HepG2 (cell line): ENCODE measurements around the gene ATP9A. TPM values are rescaled to one million over a fixed set of nuclear protein-coding genes. Genes with fewer than 3 reads are reported as not detected.

Experiments
- ARID5B ChIP-seq: IDR thresholded peaks from 2 replicates; pipeline ENCODE4 v1.4.0; 2020; ENCODE audit warnings: mild to moderate bottlenecking, missing genetic modification reagents
- ARNT2 ChIP-seq: sonication (generic); formaldehyde crosslinking; IDR thresholded peaks from 2 replicates; pipeline ENCODE4 v1.8.0; 2022; ENCODE audit warnings: mild to moderate bottlenecking, low read depth, missing genetic modification reagents, moderate library complexity
- ATF3 ChIP-seq: sonication (generic); formaldehyde crosslinking; IDR thresholded peaks from 2 replicates; pipeline ENCODE4 v1.4.0; 2020; ENCODE audit warnings: missing genetic modification reagents
- CEBPG ChIP-seq: IDR thresholded peaks from 2 replicates; pipeline ENCODE4 v1.6.1; 2016
- ERF ChIP-seq: IDR thresholded peaks from 2 replicates; pipeline ENCODE4 v1.6.1; 2018; ENCODE audit warnings: missing biosample characterization, missing genetic modification reagents
- ETV6 ChIP-seq: sonication (generic); formaldehyde crosslinking; conservative IDR thresholded peaks from 2 replicates; pipeline ENCODE4 v1.4.0; 2020; ENCODE audit warnings: missing genetic modification reagents
- FOXA1 ChIP-seq, 2 experiments: fragments of 450-650 bp in 1 of 2; sonication (generic) in 1 of 2; formaldehyde crosslinking in 1 of 2; IDR thresholded peaks; 2 replicates each; pipeline versions ENCODE4 v1.4.0 to v1.6.1; 2016 to 2020; ENCODE audit warnings: missing genetic modification reagents in 1 of 2
- PATZ1 ChIP-seq: sonication (generic); formaldehyde crosslinking; IDR thresholded peaks from 2 replicates; pipeline ENCODE4 v1.4.0; 2020; ENCODE audit warnings: missing genetic modification reagents
- POGZ ChIP-seq: sonication (generic); formaldehyde crosslinking; IDR thresholded peaks from 2 replicates; pipeline ENCODE4 v1.4.0; 2020; ENCODE audit warnings: mild to moderate bottlenecking, missing genetic modification reagents
- REPIN1 ChIP-seq: sonication (generic); formaldehyde crosslinking; IDR thresholded peaks from 2 replicates; pipeline ENCODE4 v1.8.0; 2022; ENCODE audit warnings: missing genetic modification reagents, low read depth, mild to moderate bottlenecking, borderline replicate concordance
- RFXANK ChIP-seq: IDR thresholded peaks from 2 replicates; pipeline ENCODE4 v1.6.1; 2016
- XRCC5 ChIP-seq: fragments of 200-400 bp; formaldehyde crosslinking; optimal IDR thresholded peaks from 2 replicates; pipeline ENCODE3; 2017; ENCODE audit warnings: mild to moderate bottlenecking, low read length
- YEATS2 ChIP-seq: sonication (generic); formaldehyde crosslinking; IDR thresholded peaks from 2 replicates; pipeline ENCODE4 v1.4.0; 2020; ENCODE audit warnings: missing genetic modification reagents, borderline replicate concordance
- ZNF20 ChIP-seq: sonication (generic); formaldehyde crosslinking; IDR thresholded peaks from 2 replicates; pipeline ENCODE4 v1.4.0; 2020; ENCODE audit warnings: mild to moderate bottlenecking, moderate library complexity, missing genetic modification reagents
- ZNF296 ChIP-seq: sonication (generic); formaldehyde crosslinking; conservative IDR thresholded peaks from 2 replicates; pipeline ENCODE4 v1.5.0; 2020; ENCODE audit warnings: mild to moderate bottlenecking, missing genetic modification reagents
- ZNF383 ChIP-seq: sonication (generic); formaldehyde crosslinking; IDR thresholded peaks from 2 replicates; pipeline ENCODE4 v1.4.0; 2020; ENCODE audit warnings: missing genetic modification reagents, mild to moderate bottlenecking, borderline replicate concordance
- polyA plus RNA-seq, 8 experiments: library from polyadenylated mRNA; depleted of rRNA in 3 of 8; stranded (reverse) in 7 of 8; unstranded in 1 of 8; fragments of >200 nt; fragmentation: Illumina TruSeq in 4 of 8; extraction: Trizol in 4 of 8; gene quantifications; 2 replicates each; pipeline versions ENCODE4 v1.2.1 to v1.2.3, GENCODE V29; 2011 to 2016; ENCODE audit warnings: low read depth in 4 of 8, missing spikeins in 1 of 8, mixed read lengths in 1 of 8; ENCODE audit not compliant: insufficient read depth in 1 of 8
- total RNA-seq, 5 experiments: library from RNA; depleted of rRNA; stranded (reverse); fragments of >200 nt; fragmentation: Illumina TruSeq; extraction: Trizol; gene quantifications; 2 replicates each; pipeline ENCODE4 v1.2.3, GENCODE V29; 2016; ENCODE audit warnings: low read depth in 1 of 5
- TF ChIP-seq, protein P1 (sequence below): sonication (generic); IDR thresholded peaks from 2 replicates; pipeline ENCODE4 v1.6.1; 2016; ENCODE audit warnings: low read depth, borderline replicate concordance
- TF ChIP-seq, protein P2 (sequence below): sonication (generic); formaldehyde crosslinking; IDR thresholded peaks from 2 replicates; pipeline ENCODE4 v1.4.0; 2020; ENCODE audit warnings: missing genetic modification reagents, mild to moderate bottlenecking, borderline replicate concordance
- TF ChIP-seq, protein P3 (sequence below): sonication (generic); formaldehyde crosslinking; IDR thresholded peaks from 2 replicates; pipeline ENCODE4 v1.5.0; 2020; ENCODE audit warnings: missing genetic modification reagents

Gene ATP9A
- total and polyA plus RNA-seq, 2 of the 13 experiments (the other 11 are each of a cell fraction or from before 2014, with no cell fraction given): 11.8 to 18.5 TPM

- peak; percentile 79; the same call in 1 of the 2 replicates for TF ChIP-seq YEATS2 (CRISPR knock-in tag)
- no peak for TF ChIP-seq ATF3 (CRISPR knock-in tag)
- TF ChIP-seq, protein P1, sequence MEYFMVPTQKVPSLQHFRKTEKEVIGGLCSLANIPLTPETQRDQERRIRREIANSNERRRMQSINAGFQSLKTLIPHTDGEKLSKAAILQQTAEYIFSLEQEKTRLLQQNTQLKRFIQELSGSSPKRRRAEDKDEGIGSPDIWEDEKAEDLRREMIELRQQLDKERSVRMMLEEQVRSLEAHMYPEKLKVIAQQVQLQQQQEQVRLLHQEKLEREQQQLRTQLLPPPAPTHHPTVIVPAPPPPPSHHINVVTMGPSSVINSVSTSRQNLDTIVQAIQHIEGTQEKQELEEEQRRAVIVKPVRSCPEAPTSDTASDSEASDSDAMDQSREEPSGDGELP: peak; percentile 78; the same call in 1 of the 2 replicates
- TF ChIP-seq ZNF20 (CRISPR knock-in tag): no peak
- TF ChIP-seq POGZ (CRISPR knock-in tag): 0 out of 2 replicates have a peak, but pooled peaks have one; percentile 26
- TF ChIP-seq, protein P2, sequence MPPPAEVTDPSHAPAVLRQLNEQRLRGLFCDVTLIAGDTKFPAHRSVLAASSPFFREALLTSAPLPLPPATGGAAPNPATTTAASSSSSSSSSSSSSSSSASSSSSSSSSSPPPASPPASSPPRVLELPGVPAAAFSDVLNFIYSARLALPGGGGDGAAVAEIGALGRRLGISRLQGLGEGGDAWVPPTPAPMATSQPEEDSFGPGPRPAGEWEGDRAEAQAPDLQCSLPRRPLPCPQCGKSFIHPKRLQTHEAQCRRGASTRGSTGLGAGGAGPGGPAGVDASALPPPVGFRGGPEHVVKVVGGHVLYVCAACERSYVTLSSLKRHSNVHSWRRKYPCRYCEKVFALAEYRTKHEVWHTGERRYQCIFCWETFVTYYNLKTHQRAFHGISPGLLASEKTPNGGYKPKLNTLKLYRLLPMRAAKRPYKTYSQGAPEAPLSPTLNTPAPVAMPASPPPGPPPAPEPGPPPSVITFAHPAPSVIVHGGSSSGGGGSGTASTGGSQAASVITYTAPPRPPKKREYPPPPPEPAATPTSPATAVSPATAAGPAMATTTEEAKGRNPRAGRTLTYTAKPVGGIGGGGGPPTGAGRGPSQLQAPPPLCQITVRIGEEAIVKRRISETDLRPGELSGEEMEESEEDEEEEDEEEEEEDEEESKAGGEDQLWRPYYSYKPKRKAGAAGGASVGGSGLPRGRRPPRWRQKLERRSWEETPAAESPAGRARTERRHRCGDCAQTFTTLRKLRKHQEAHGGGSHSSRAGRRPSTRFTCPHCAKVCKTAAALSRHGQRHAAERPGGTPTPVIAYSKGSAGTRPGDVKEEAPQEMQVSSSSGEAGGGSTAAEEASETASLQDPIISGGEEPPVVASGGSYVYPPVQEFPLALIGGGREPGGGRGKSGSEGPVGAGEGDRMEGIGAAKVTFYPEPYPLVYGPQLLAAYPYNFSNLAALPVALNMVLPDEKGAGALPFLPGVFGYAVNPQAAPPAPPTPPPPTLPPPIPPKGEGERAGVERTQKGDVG (CRISPR knock-in tag): no peak
- peak; percentile 86 for TF ChIP-seq ETV6 (CRISPR knock-in tag)
- TF ChIP-seq ARID5B (CRISPR knock-in tag): peak; percentile 75
- 0 out of 2 replicates have a peak, but pooled peaks have one; percentile 67 for TF ChIP-seq RFXANK (CRISPR knock-in tag)
- TF ChIP-seq REPIN1 (CRISPR knock-in tag): peak; percentile 69; the same call in 1 of the 2 replicates
- TF ChIP-seq ERF (CRISPR knock-in tag): peak; percentile 96
- peak; percentile 66 for TF ChIP-seq PATZ1 (CRISPR knock-in tag)
- TF ChIP-seq FOXA1 (IDR thresholded peaks at IDR 0.05): no peak
- peak; percentile 42; the same call in 1 of the 2 replicates for TF ChIP-seq FOXA1 (CRISPR knock-in tag; IDR thresholded peaks at IDR 0.05)
- TF ChIP-seq ARNT2 (CRISPR knock-in tag): no peak
- peak; percentile 53; the same call in 1 of the 2 replicates for TF ChIP-seq CEBPG (CRISPR knock-in tag)
- TF ChIP-seq ZNF296 (CRISPR knock-in tag): no peak
- TF ChIP-seq, protein P3, sequence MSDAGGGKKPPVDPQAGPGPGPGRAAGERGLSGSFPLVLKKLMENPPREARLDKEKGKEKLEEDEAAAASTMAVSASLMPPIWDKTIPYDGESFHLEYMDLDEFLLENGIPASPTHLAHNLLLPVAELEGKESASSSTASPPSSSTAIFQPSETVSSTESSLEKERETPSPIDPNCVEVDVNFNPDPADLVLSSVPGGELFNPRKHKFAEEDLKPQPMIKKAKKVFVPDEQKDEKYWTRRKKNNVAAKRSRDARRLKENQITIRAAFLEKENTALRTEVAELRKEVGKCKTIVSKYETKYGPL (CRISPR knock-in tag): no peak
- no peak for TF ChIP-seq ZNF383 (CRISPR knock-in tag)
- TF ChIP-seq XRCC5: peak; percentile 97
These were observed 173.1 kb downstream of the ATP9A start (continued) for GRCh38 chr20:51595058-51595532.
